PFSK-1 (cell line): ENCODE results near the gene SLC35B4.

Experiments
- FOXP2 ChIP-seq: optimal IDR thresholded peaks from 2 replicates; pipeline ENCODE3; 2011; ENCODE audit warnings: borderline replicate concordance, control low read depth, inconsistent platforms; ENCODE audit not compliant: insufficient read depth; ENCODE audit errors: extremely low read length, extremely low read depth
- POLR2AphosphoS5 ChIP-seq: IDR thresholded peaks from 2 replicates; pipeline ENCODE4 v1.6.1; 2012; ENCODE audit warnings: low read depth, mild to moderate bottlenecking, control low read depth, low read length, moderate library complexity
- REST ChIP-seq, 2 experiments: IDR thresholded peaks; 2 replicates each; pipeline versions ENCODE4 v1.6.1 to v1.8.0; 2011 to 2012; ENCODE audit warnings: low read depth in 2 of 2, low read length in 2 of 2, control low read depth in 1 of 2, inconsistent platforms in 1 of 2, mild to moderate bottlenecking in 1 of 2, moderate library complexity in 1 of 2; ENCODE audit not compliant: insufficient read depth in 1 of 2
- SIN3A ChIP-seq: IDR thresholded peaks from 2 replicates; pipeline ENCODE4 v1.6.1; 2012; ENCODE audit warnings: mild to moderate bottlenecking, low read length, moderate library complexity, borderline replicate concordance; ENCODE audit not compliant: insufficient read depth
- TAF1 ChIP-seq: IDR thresholded peaks from 2 replicates; pipeline ENCODE4 v1.6.1; 2012; ENCODE audit warnings: low read length, control low read depth, borderline replicate concordance; ENCODE audit not compliant: insufficient read depth

The SLC35B4 gene

DNA sequence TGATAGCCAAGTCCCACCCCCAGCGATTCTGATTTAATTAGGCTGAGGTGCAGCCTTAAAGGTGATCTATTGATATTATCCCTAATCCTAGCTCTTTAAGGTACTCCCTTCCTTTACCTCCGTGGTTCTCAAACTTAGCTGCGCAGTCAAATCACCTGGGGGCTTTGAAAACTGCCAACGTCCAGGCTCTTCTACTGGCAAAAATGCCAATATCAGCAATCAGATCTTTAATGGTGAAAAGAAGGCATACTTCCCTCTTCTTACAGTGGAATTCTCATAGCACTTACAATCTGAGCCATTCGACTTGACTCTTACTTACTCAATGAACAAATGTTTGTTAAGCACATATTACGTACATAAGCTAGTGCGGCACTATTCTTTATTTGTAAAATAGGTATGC, 704 bp upstream of the SLC35B4 start:
- no peak for TF ChIP-seq REST (IDR thresholded peaks at IDR 0.05; ENCODE audit: insufficient read depth in 1 of 2, low read depth in 2 of 2, low read length in 2 of 2)
- TF ChIP-seq FOXP2, result no peak
- no peak for TF ChIP-seq POLR2AphosphoS5
- no peak for TF ChIP-seq TAF1
- TF ChIP-seq SIN3A, result no peak

DNA sequence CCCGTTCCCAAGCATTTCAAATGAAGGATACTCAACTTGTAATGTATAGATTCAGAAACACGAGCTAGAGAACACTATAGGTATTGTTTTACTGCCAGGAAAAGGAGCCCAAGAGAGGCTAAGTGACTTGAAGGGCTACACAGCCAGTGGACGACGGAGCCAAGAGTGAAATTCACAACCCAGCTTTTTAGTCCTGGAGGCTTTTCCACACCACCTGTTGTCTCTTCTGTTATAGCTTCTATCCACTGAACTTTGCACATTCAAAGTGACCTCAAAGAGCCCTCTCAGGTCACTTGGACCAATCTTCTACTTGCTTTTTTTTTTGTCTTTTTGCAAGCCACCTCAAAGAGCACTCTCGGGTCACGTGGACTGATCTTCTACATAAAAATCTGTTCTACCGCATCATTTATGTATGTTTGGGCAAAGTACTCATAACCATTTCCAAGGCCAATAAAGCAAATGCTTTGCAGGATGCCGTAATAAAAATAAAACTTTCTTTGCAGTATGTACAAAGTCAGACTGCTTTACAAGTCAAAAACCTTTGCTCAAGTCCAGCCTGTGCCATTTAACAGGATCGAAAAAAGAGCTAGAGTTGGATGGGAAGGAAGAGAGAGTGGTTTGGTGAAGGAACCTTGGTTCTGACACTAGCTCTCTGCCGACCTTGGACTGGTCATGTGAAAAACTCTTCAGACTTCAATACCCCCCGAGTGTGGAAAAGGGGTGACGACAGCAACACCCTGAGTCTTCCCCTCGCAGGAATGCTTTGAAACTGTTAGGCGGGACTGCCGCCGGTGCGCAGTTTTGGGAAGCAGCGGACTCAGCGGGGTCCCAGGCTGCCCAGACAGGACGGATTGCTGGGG, 821 bp downstream of the SLC35B4 start:
- no peak for TF ChIP-seq TAF1
- TF ChIP-seq FOXP2, result no peak
- no peak for TF ChIP-seq POLR2AphosphoS5
- TF ChIP-seq SIN3A, result no peak
- TF ChIP-seq REST (IDR thresholded peaks at IDR 0.05; ENCODE audit: insufficient read depth in 1 of 2, low read depth in 2 of 2, low read length in 2 of 2), result no peak

DNA sequence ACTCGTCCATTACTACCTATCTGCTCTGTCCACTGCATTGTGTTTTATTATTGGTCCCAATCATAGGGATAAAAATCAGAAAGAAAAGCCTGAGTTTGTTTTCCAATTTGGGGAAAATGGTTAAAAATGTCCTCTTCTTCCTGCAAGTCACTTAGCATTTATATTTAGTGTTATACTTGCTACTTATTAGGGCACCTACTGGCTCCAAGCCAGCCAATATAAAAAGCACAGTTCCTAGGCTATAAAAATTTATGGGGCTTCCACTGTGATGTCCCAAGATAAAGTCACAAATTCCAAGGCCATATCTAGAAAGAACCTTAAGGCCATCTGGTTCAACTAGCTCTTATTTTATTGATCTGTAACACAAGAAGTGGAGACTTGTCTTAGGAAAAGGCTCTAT, 3.2 kb downstream of the SLC35B4 start:
- TF ChIP-seq FOXP2, result no peak
- TF ChIP-seq REST (IDR thresholded peaks at IDR 0.05; ENCODE audit: insufficient read depth in 1 of 2, low read depth in 2 of 2, low read length in 2 of 2), result no peak
- TF ChIP-seq TAF1, result no peak
- TF ChIP-seq SIN3A, result no peak
- no peak for TF ChIP-seq POLR2AphosphoS5

- TF ChIP-seq REST (IDR thresholded peaks at IDR 0.05; ENCODE audit: insufficient read depth in 1 of 2, low read depth in 2 of 2, low read length in 2 of 2) (no peak), POLR2AphosphoS5 (no peak)
Measured at GRCh38 chr7:134312717-134313116, 4.0 kb downstream of the SLC35B4 start.

- TF ChIP-seq FOXP2 (no peak), POLR2AphosphoS5 (no peak), SIN3A (no peak), TAF1 (no peak), REST (IDR thresholded peaks at IDR 0.05; ENCODE audit: insufficient read depth in 1 of 2, low read depth in 2 of 2, low read length in 2 of 2) (no peak)
Measured at GRCh38 chr7:134311807-134312206, 4.9 kb downstream of the SLC35B4 start.
